ENCODE measurements around the gene RSKR. TPM values are rescaled to one million over a fixed set of nuclear protein-coding genes. Genes with fewer than 3 reads are reported as not detected.

The RSKR gene
- total RNA-seq, 2 donors from 2014 or later, result 8.0 to 11.8 TPM

- TF ChIP-seq CTCF (IDR thresholded peaks at IDR 0.05), result no peak
- no peaks in the 10 kb centered on the region for H3K27me3 ChIP-seq (replicated peaks; ENCODE audit: insufficient read depth)
- H3K4me3 ChIP-seq, result no peak overlapping the region
- peaks cover 73% of the 10 kb centered on the region for H3K36me3 ChIP-seq
- DNase-seq (ENCODE audit: low spot score) (no peak), ATAC-seq (ENCODE audit: insufficient number of reproducible peaks, low FRiP score, low read depth) (no peak)
- no peaks in the 10 kb centered on the region for H3K4me1 ChIP-seq (ENCODE audit: control insufficient read depth in 1 of 2, low read depth in 2 of 2)
- no peaks in the 10 kb centered on the region for H3K9me3 ChIP-seq
- no peak overlapping the region for H3K27ac ChIP-seq
Observed at GRCh38 chr17:28634206-28634865, 20.4 kb upstream of the RSKR start.

- Histone ChIP-seq H3K4me1 (ENCODE audit: control insufficient read depth in 1 of 2, low read depth in 2 of 2) (no peaks in the 10 kb centered on the region), H3K36me3 (peaks cover 46% of the 10 kb centered on the region), H3K27ac (no peak overlapping the region), H3K4me3 (no peak overlapping the region), H3K27me3 (replicated peaks; ENCODE audit: insufficient read depth) (no peaks in the 10 kb centered on the region), H3K9me3 (no peaks in the 10 kb centered on the region)
- no peak for DNase-seq (ENCODE audit: low spot score)
- no peak for ATAC-seq (ENCODE audit: insufficient number of reproducible peaks, low FRiP score, low read depth)
- TF ChIP-seq CTCF (IDR thresholded peaks at IDR 0.05), result no peak
Observed at GRCh38 chr17:28626818-28627217, 12.8 kb upstream of the RSKR start.

- Histone ChIP-seq H3K27me3 (replicated peaks; ENCODE audit: insufficient read depth) (no peaks in the 10 kb centered on the region), H3K9me3 (no peaks in the 10 kb centered on the region), H3K4me1 (ENCODE audit: control insufficient read depth in 1 of 2, low read depth in 2 of 2) (no peaks in the 10 kb centered on the region), H3K36me3 (peaks cover 62% of the 10 kb centered on the region), H3K4me3 (no peak overlapping the region), H3K27ac (no peak overlapping the region)
- no peak for TF ChIP-seq CTCF (IDR thresholded peaks at IDR 0.05)
- ATAC-seq (ENCODE audit: insufficient number of reproducible peaks, low FRiP score, low read depth) (no peak), DNase-seq (ENCODE audit: low spot score) (no peak)
Observed at GRCh38 chr17:28624148-28624547, 10.2 kb upstream of the RSKR start.

GRCh38 chr17:28623696-28624095 lies 9.7 kb upstream of the RSKR start:
- no peak overlapping the region for H3K4me3 ChIP-seq
- DNase-seq (ENCODE audit: low spot score), result no peak
- no peaks in the 10 kb centered on the region for H3K4me1 ChIP-seq (ENCODE audit: control insufficient read depth in 1 of 2, low read depth in 2 of 2)
- no peak overlapping the region for H3K27ac ChIP-seq
- no peak for TF ChIP-seq CTCF (IDR thresholded peaks at IDR 0.05)
- peaks cover 65% of the 10 kb centered on the region for H3K36me3 ChIP-seq
- ATAC-seq (ENCODE audit: insufficient number of reproducible peaks, low FRiP score, low read depth), result no peak
- H3K9me3 ChIP-seq, result no peaks in the 10 kb centered on the region
- no peaks in the 10 kb centered on the region for H3K27me3 ChIP-seq (replicated peaks; ENCODE audit: insufficient read depth)

- Histone ChIP-seq H3K36me3 (peaks cover 68% of the 10 kb centered on the region), H3K4me1 (ENCODE audit: control insufficient read depth in 1 of 2, low read depth in 2 of 2) (no peaks in the 10 kb centered on the region), H3K27ac (no peak overlapping the region), H3K4me3 (no peak overlapping the region), H3K27me3 (replicated peaks; ENCODE audit: insufficient read depth) (no peaks in the 10 kb centered on the region), H3K9me3 (no peaks in the 10 kb centered on the region)
- DNase-seq (ENCODE audit: low spot score) (no peak), ATAC-seq (ENCODE audit: insufficient number of reproducible peaks, low FRiP score, low read depth) (no peak)
- no peak for TF ChIP-seq CTCF (IDR thresholded peaks at IDR 0.05)
Observed at GRCh38 chr17:28622186-28622585, 8.2 kb upstream of the RSKR start.

Data from thoracic aorta (tissue), 2 donors.